GM21515 (cell line): Measurements from ENCODE around the gene EPHA4.
"Not testable (repeated sequence)": the region's sequence is repeated elsewhere in the genome, so short reads cannot be mapped to it uniquely, and the experiment has no call there.

Experiments
- ATAC-seq: cut with Tn5 transposase; IDR thresholded peaks from one replicate; pipeline ENCODE4 v1.9.1; 2021; ENCODE audit not compliant: unreplicated experiment

The EPHA4 gene

DNA sequence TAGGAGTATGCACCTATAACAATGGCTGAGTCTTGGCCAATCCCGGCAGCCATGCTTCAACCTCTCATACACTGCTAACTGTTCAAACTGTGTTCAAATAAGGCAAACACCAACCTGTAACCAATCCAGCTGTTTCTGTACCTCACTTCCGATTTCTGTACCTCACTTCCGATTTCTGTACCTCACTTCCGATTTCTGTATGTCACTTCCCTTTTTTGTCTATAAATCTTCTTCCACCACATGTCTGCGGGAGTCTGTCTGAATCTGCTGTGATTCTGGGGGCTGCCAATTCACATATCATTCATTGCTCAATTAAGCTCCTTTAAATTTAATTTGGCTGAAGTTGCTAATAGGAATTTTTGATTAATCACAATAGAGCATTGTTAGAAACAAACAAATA, 60.8 kb downstream of the EPHA4 start:
- ATAC-seq: not testable (repeated sequence)

DNA sequence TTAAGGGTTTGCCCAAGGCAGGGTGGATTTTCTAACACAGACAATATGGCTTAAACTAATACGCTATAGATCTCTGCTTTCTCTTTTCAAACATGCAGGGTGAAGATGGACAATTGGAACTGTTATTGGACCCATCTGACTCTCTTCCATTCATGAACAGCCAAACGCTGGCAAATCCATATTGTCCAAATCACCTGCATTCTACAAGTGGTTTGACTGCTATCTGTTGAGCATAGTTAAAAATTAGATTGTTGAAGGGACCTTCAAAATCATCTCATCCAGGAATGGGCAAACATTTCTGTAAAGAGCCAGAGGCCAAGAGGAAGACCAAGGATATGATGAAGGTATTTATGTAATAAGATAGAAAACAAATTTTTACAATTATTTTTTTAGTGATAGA, 65.6 kb downstream of the EPHA4 start:
- no peak for ATAC-seq

DNA sequence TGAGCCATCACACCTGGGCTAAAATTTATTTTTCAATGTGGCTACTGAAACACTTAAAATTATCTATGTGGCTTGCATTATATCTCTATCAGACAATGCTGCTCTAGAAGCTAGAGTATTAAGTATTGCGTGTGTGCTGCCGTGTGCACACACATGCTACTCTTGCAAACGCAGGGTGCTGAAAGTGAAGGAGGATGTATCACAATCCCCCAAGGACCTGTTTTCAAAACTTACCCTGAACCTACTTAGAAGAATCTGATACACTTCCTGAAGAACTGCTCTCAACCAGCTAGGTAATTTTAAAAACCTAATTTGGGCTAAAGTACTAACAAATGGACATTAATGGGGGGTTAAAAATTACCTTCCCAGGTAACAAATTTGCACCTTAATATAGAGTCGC, 66.5 kb downstream of the EPHA4 start:
- ATAC-seq: no peak

DNA sequence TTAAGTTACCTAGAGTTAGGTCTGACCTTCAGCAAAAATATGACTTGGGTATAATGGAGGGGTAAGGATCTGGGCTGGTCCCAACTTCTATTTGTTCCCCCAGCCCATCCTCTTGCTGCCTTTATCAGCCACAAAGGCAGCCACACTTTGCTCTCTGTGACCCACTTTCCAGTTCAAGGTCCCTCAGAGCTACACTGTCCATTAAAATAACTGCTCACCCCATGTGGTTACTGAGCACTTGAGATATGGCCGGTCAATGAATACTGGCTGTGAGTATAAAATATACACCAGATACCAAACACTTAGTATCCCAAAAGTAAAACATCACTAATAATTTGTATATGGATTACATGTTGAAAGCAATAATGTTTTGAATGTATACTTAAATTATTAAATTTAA, 67.2 kb downstream of the EPHA4 start:
- no peak for ATAC-seq

DNA sequence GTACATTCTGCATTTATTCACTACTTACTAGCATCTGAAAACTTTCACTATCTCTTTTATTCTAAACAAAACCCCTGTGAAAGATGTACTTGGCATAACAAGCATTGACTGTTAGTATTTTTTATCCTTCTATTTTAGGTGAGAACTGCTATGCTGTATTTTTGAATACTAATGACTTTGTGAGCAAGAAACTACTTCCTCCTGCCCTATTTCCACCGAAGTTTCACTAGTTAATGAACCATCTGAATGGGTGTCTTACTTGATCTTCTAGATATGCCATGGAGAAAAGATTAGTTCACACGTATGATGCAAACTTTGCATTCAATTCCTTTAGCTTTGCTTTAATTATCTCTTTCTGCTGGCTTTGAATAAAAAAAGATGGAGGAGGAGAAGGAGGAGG, 68.1 kb downstream of the EPHA4 start:
- ATAC-seq: no peak

DNA sequence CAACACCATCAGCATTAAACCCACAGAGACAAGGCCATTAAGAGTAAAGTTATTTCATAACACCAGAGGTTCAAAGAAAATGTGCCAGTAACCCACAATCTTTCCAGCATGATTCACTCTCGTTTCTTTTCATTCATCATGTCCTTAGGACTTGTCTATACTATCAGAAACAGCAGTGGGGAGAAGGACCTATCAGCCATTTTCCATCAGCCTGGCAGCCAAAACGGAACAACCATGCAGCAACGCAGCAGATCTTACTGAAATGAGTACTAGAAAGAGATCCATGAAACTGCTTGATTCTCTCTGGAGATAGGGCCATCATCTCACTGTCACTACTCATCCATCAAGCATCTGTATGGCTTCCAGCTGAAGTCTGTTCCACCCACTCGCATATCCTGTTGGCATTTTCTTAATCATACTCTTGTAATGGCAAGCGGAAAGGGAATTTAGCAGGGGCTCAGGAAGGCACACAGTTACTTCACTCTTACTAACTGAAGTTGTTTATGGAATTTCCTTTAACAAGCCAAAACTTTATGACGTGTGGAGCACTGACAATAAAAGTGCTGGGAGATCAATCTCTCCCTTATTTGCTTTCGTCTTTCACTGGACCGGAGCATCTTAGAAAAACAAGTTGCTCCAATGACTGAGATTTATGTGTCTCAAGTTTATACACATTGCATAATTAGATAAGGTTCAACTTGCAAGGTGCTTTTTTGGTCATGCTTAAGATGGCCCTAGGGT, 69.7 kb downstream of the EPHA4 start:
- no peak for ATAC-seq

DNA sequence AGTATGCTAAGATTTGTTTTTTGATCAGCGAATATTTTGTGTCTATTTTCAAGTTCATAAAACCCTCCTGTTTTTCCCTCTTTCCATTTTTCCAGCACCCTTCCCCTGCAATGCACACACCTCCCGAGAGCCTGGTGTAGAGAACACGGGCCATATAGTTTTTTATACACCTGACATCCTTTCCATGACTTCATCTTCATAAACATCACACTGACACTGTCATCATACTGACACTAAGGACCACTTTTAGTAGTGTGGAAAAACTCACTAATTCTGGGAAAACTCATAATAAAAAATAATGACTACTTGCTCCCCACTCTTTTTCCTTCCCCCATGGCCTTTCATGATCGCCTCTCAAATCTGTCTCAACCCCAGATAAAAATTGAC, 70.2 kb downstream of the EPHA4 start:
- ATAC-seq: no peak

DNA sequence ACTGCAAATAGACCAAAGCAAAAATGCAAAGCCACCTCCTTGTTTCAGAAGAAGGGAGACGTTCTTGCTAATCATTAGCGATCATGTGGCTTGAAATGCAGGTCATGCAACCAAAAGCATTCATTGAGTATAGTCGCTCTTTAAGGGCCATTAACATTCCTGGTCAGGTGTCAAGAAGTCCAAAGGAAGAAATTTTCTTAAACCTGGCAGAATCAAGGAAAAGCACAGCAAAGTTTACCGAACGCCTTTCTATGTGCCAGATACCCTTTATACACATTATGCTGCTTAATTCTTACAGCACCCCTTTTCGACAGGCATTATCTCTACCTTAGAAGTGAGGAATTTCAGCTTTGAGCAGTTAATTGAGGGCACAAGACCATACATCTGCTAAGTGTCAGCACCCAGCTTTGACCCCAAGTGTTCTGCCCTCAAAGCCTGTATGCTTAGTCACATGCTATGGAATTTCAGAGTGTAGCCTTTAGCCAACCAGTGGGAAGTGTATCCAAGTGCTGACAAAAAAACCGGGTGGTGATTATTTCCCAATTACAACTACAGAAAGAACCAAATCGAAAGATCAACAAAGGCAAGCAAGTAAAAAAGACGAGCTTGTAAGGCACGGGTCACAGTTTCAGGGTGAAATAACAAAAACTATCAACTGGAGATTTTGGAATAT, 70.8 kb downstream of the EPHA4 start:
- ATAC-seq: no peak

- no peak for ATAC-seq
These were observed 71.4 kb downstream of the EPHA4 start for GRCh38 chr2:221500501-221501209.

DNA sequence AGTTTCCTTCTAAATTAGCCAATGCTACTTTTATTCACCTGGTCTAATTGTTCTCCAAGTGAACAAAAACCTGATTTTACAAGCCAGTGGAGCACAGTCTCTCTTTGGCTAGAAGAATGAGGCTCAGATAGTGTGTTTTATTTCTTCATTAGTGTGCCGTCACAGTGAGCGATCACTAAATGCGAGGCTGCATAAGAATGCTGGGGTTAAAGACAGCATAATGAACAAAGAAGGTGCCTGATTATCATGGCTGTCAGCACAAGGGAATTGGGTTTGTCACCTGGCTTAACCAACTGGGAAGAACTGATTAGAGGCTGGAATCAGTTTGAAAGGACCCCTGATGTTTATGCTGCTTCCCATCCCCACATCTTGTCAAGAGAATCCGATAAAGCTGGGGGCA, 76.4 kb downstream of the EPHA4 start:
- ATAC-seq: no peak

DNA sequence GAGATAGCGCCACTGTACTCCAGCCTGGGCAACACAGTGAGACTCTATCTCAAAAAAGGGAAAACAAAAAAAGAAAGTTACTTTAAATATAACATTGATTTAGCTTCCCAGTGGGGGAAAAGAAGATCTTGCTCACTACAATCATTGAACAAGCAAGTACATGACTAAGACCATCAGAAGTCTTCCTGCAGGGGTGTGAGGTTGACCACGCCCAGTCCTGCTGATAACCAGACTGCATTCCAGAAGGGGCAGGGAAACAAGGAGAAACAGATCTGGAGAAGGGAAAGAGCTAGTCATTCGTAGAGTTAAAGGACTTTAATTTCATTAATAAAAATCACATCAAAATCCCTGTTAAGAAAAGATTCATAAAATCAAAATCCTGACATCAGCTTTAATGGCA, 77.5 kb downstream of the EPHA4 start:
- no peak for ATAC-seq

DNA sequence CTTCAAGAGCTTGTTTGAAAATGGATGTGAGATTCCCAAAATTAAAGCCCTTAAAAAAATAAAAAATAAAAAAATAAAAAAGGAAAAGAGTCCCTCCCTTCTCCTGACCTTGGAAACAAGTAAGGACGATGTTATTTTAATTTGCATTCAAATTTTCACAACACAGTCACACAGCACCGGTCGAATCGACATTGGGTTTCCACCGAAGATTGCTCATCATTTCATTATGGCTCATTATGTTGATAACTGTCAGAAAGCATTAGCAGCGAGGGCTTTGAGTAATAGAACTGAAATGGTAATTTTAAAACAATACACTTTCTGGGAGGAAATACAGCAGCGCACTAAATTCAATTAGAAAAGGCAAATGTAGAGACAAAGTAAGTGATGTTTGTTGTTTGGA, 78.7 kb downstream of the EPHA4 start:
- no peak for ATAC-seq

DNA sequence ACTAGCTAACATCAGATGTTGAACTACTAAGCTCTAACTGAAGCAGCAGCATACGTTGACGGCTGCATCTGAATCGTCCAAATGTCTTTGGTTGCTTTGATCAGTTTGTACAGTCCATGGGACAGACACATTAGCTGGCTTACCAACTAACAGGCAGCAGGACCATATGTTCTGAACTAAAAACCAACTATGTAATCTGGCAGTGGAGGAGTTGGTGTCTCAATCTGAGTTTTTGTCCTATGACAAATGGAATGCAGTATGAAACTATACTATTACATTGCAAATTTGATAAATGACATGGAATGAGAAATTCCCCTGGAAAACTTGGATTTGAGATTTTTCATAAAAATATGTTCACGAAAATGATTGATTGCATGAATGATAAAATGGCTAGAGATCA, 79.5 kb downstream of the EPHA4 start:
- no peak for ATAC-seq

DNA sequence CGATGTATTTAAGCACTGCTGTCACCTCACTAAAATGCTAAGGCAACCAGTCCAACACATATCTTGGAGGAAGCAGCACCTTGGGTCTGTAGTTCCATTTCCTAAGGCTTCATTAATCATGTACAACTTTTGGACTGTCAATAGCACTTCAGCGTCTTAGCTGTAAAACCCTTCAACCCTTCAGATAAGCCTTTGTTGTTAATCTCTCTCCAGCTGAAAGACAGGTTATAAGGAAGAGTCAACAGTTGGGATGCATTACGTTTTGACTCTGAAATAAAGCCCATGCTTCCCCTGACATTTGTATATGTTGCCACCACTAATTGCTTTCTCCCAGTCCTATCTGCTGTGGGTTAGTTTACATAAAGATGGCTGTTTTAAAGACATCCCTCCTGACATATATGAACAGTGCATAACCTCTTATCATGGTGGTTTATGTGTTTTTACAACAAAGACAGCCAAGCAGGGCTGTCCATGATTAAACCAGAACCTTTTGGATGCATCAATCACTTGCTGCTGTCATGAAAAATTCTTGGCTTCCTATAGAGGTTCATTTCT, 81.5 kb downstream of the EPHA4 start:
- no peak for ATAC-seq

DNA sequence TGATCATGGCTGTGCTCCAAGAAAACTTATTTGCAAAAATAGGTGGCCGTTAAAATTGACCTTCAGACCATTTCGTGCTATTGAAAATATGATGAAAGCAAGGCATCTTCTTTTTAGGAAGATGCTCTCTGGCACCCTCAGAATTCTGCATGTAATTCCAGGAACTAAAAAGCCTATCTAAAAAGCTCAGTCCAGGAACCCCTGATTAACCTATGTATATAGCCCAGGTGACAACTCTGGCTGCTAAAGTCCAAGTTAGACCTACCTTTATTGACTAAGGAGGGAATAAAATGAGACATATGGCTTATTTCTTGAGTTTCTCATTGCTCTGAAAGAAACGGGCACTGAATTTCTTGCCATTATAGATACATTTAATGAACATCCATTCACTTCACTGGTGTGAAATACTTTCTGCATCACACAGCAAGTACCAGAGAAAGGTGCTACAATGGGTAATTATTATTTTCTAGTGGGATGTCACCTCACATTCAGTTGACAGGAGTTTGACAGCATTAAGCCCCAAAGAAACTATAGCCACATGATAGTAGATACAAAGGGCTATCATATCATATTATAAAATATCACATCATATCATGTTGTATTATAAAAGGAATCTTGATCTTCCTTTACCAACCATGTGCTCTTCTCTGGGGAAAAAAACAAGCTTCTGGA, 83.8 kb downstream of the EPHA4 start:
- ATAC-seq: no peak

DNA sequence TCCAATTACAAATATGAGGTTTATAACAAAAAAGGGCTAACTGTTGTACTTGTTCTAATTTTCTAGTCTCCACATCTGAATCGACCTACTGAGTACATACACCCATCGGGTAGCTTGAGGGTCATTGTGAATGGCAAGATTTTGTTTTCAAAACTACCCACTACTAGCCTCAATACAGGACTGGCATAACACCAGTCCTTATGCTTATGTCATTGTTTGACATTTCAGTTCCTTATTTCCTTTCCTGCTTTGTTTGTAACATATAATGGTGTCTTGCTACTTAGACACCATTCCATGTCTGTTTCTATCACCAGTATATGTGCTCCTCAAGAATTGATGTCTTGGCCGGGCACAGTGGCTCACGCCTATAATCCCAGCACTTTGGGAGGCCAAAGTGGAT, 86.0 kb downstream of the EPHA4 start:
- ATAC-seq: no peak

GRCh38 chr2:221485503-221485870, 86.6 kb downstream of the EPHA4 start:
- ATAC-seq: no peak

GRCh38 chr2:221484761-221485502, 87.2 kb downstream of the EPHA4 start:
- no peak for ATAC-seq

DNA sequence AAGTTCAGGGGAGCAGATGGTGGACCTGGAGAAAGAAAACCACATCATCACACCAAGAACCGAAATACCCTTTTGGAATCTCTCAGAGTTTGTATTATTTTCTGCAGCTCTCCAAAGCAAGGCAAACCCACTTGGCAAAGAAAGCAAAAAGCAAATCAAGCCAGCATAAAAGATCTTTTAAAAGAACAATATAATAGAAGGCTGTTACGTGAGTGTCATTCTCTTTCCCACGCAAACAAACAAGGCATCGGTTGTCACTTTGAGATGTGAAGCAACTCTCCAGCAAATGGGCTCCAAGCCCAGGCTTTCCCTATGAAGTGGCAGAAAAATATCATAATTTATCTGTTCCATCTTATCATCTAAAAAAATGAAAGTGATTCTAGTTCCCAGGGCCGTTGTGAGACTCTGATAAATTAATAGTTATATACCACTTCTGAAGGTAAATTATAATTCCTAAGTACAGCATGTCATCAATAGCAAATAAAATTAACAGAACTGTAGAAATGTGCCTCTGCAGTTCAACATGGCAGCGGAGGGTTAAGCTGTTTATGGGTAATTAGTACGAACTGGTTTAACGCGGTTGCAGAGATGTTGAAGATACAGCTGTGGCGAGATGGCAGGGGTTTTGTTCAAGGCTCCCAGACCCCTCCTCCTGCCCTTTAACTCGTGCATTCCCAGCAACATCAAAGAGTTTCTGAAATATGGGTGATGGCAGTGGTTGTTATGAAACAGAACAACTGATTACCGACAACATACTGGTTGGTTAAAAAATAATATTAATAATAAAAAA, 89.2 kb downstream of the EPHA4 start:
- ATAC-seq: no peak

DNA sequence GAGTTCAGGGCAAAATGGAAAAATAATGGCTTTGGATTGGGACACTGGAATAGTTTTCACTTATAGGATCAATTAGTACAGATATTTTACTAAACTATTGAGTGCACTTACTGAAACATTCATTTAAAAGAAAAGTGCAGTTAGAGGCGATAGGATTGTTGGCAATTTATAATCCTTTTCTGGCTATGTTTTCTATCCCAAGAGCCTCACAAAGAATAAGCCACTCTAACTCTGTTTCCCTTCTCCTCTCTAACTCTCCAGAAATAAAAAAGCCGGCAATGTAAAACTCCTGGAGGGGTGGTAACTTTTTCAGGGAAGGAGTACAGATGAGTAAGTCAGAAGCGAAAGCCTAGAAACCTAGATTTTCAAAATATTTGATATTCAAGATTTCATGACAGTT, 91.3 kb downstream of the EPHA4 start:
- no peak for ATAC-seq
